OCI-LY3 (cell line): ENCODE data around the gene NAA20.

Experiments
- H2AFZ ChIP-seq: fragments of 200-600, 300-600 bp; shearing (Covaris generic); 2 replicates; pipeline ENCODE4 v1.6.0; 2014; ENCODE audit warnings: antibody characterized with exemption, low read depth, low read length
- H3K27ac ChIP-seq: fragments of 200-600, 300-600 bp; sonication (generic); 2 replicates; pipeline ENCODE4 v1.5.1; 2014; ENCODE audit warnings: mild to moderate bottlenecking, low read length, moderate library complexity, mixed read lengths
- H3K27me3 ChIP-seq: fragments of 200-600, 300-600 bp; sonication (generic); 2 replicates; pipeline ENCODE4 v1.6.1; 2014; ENCODE audit warnings: low read depth, low read length, mixed read lengths
- H3K36me3 ChIP-seq: fragments of 200-600, 300-600 bp; sonication (generic); replicated peaks from 2 replicates; pipeline ENCODE3; 2014; ENCODE audit warnings: low read depth, low read length, mixed read lengths
- H3K4me1 ChIP-seq: fragments of 300-600, 200-600 bp; sonication (generic); 2 replicates; pipeline ENCODE4 v1.6.1; 2014; ENCODE audit warnings: low read length, mixed read lengths
- H3K4me2 ChIP-seq: fragments of 200-600, 300-600 bp; sonication (generic); 2 replicates; pipeline ENCODE4 v1.6.1; 2014; ENCODE audit warnings: low read length, mixed read lengths
- H3K4me3 ChIP-seq: fragments of 300-600, 200-600 bp; sonication (generic); 2 replicates; pipeline ENCODE4 v1.5.1; 2014; ENCODE audit warnings: antibody characterized with exemption, mild to moderate bottlenecking, low read length, moderate library complexity
- H3K79me2 ChIP-seq: fragments of 300-600, 200-600 bp; shearing (Covaris generic); 2 replicates; pipeline ENCODE4 v1.6.1; 2014; ENCODE audit warnings: mild to moderate bottlenecking, low read length, mixed read lengths
- H3K9ac ChIP-seq: fragments of 300-600, 200-600 bp; shearing (Covaris generic); 2 replicates; pipeline ENCODE4 v1.6.0; 2014; ENCODE audit warnings: mild to moderate bottlenecking, low read length, moderate library complexity
- H3K9me3 ChIP-seq: fragments of 200-600, 300-600 bp; shearing (Covaris generic); 2 replicates; pipeline ENCODE4 v1.6.1; 2014; ENCODE audit warnings: low read length, mixed read lengths; ENCODE audit not compliant: insufficient read depth
- H4K20me1 ChIP-seq: fragments of 200-600, 300-600 bp; sonication (generic); 2 replicates; pipeline ENCODE4 v1.6.1; 2016; ENCODE audit warnings: low read length, mixed read lengths; ENCODE audit not compliant: insufficient read depth
- CTCF ChIP-seq: fragments of 200-600, 300-600 bp; sonication (generic); IDR thresholded peaks from 2 replicates; pipeline ENCODE4 v1.5.1; 2014; ENCODE audit warnings: antibody characterized with exemption, low read length, low read depth
- EZH2phosphoT487 ChIP-seq: fragments of 200-600 bp; shearing (Covaris generic); IDR thresholded peaks from 2 replicates; pipeline ENCODE4 v1.6.1; 2018; ENCODE audit warnings: antibody characterized with exemption, mixed run types, low read depth

The NAA20 gene

GRCh38 chr20:20021835-20022234 lies 4.7 kb downstream of the NAA20 start:
- H3K4me1 ChIP-seq: peaks cover 30% of the 10 kb centered on the region
- peaks cover 17% of the 10 kb centered on the region for H3K36me3 ChIP-seq
- peaks cover 35% of the 10 kb centered on the region for H4K20me1 ChIP-seq
- TF ChIP-seq EZH2phosphoT487 (no peak), CTCF (no peak)
- H3K4me3 ChIP-seq: no peak overlapping the region
- H3K9me3 ChIP-seq: no peaks in the 10 kb centered on the region
- H3K79me2 ChIP-seq: peaks cover 97% of the 10 kb centered on the region
- 0 out of 2 replicates have a peak overlapping the region, but pooled peaks have one; percentile 6 for H3K4me2 ChIP-seq
- peak overlapping the region; percentile 34 for H3K27ac ChIP-seq
- no peak overlapping the region for H3K9ac ChIP-seq
- no peak overlapping the region for H2AFZ ChIP-seq
- H3K27me3 ChIP-seq: no peaks in the 10 kb centered on the region

GRCh38 chr20:20022498-20022897 lies 5.3 kb downstream of the NAA20 start:
- Histone ChIP-seq H3K27ac (peak overlapping the region; percentile 34), H3K4me1 (peaks cover 30% of the 10 kb centered on the region), H3K4me2 (peak overlapping the region; percentile 6; the same call in 1 of the 2 replicates)

GRCh38 chr20:20023395-20023794 lies 6.2 kb downstream of the NAA20 start:
- Histone ChIP-seq H3K9ac (no peak overlapping the region), H3K4me1 (peaks cover 25% of the 10 kb centered on the region), H4K20me1 (peaks cover 31% of the 10 kb centered on the region), H3K79me2 (peaks cover 92% of the 10 kb centered on the region), H3K9me3 (no peaks in the 10 kb centered on the region), H3K4me2 (no peak overlapping the region), H2AFZ (no peak overlapping the region), H3K27me3 (no peaks in the 10 kb centered on the region), H3K27ac (no peak overlapping the region), H3K4me3 (no peak overlapping the region), H3K36me3 (peaks cover 17% of the 10 kb centered on the region)
- TF ChIP-seq CTCF (no peak), EZH2phosphoT487 (no peak)

More at GRCh38 chr20:20022498-20022897, 5.3 kb downstream of the NAA20 start:
- Histone ChIP-seq H3K36me3 (peaks cover 17% of the 10 kb centered on the region), H3K9me3 (no peaks in the 10 kb centered on the region), H3K27me3 (no peaks in the 10 kb centered on the region), H4K20me1 (peaks cover 35% of the 10 kb centered on the region), H2AFZ (no peak overlapping the region), H3K79me2 (peaks cover 96% of the 10 kb centered on the region), H3K9ac (no peak overlapping the region), H3K4me3 (no peak overlapping the region)
- TF ChIP-seq EZH2phosphoT487 (no peak), CTCF (no peak)

GRCh38 chr20:20024942-20025341 lies 7.8 kb downstream of the NAA20 start:
- TF ChIP-seq EZH2phosphoT487 (no peak), CTCF (no peak)
- Histone ChIP-seq H3K4me3 (no peak overlapping the region), H3K4me2 (no peak overlapping the region), H3K4me1 (peaks cover 17% of the 10 kb centered on the region), H3K9me3 (no peaks in the 10 kb centered on the region), H4K20me1 (peaks cover 23% of the 10 kb centered on the region), H2AFZ (no peak overlapping the region), H3K36me3 (peaks cover 17% of the 10 kb centered on the region), H3K27ac (no peak overlapping the region), H3K9ac (no peak overlapping the region), H3K79me2 (peaks cover 77% of the 10 kb centered on the region), H3K27me3 (no peaks in the 10 kb centered on the region)
